ENCODE measurements around the gene C1orf94. TPM values are rescaled to one million over a fixed set of nuclear protein-coding genes. Genes with fewer than 3 reads are reported as not detected.

C1orf94 gene
- total RNA-seq, 4 donors from 2014 or later: not detected

- no peaks in the 10 kb centered on the region for H3K4me1 ChIP-seq
- no peaks in the 10 kb centered on the region for H3K36me3 ChIP-seq
- no peak for TF ChIP-seq POLR2A (IDR thresholded peaks at IDR 0.05)
- TF ChIP-seq CTCF (IDR thresholded peaks at IDR 0.05): no peak
- no peak for TF ChIP-seq EP300 (IDR thresholded peaks at IDR 0.05)
- TF ChIP-seq POLR2AphosphoS5 (IDR thresholded peaks at IDR 0.05): no peak
- H3K27me3 ChIP-seq: peaks cover 24% of the 10 kb centered on the region
- H3K27ac ChIP-seq: no peak overlapping the region
- no peak for ATAC-seq
- H3K9me3 ChIP-seq: no peaks in the 10 kb centered on the region
- 77 to 82% methylated on average over 3 to 5 of the region's 5 CpGs for WGBS, 2 donors (ENCODE audit: low coverage in 1 of 2)
- H3K4me3 ChIP-seq: no peak overlapping the region
Measured at GRCh38 chr1:34130306-34130705, 46.4 kb upstream of the C1orf94 start.

DNA sequence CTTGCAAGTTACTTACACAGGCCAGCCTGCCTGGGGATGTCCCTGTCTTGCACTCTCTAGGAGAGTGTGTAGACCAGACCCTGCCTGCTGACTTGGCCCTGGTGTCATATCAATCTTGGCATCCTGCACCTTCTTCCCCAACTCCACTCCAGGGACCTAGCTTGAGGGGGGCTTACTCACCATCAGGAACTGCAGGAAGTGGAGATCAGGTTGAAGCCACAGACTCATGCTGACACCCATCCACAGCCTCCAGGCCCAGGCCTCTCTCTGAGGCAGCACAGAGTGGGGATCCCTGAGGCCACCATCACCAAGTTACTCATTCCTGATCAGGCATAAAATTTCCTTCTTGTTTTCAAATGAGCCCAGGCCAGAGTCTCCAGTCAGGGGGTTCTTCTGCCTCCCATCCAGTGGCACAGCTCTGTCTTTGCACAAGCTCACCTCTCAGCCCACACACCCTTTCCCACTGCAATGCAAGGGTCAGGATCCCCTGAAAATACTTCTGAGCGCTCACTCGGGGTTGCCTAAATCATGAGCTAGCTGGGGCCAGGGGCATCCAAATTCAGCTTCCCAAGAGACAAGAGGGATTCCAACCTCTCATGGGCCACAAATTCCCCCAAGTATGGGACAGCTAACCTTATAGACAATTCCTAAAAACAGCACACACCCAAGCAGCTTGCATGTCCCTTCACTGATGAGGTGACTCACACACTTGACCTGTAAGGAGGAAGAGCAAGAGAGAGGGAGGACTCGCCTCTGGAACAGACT, 45.1 kb upstream of the C1orf94 start:
- H3K36me3 ChIP-seq: no peaks in the 10 kb centered on the region
- ATAC-seq: no peak
- H3K9me3 ChIP-seq: no peaks in the 10 kb centered on the region
- 76% methylated on average over 3 of the region's 3 CpGs; no CpG with 5 or more reads in 1 of the 2 donors for WGBS, 2 donors (ENCODE audit: low coverage in 1 of 2)
- H3K4me1 ChIP-seq: no peaks in the 10 kb centered on the region
- TF ChIP-seq EP300 (IDR thresholded peaks at IDR 0.05) (no peak), CTCF (IDR thresholded peaks at IDR 0.05) (no peak), POLR2AphosphoS5 (IDR thresholded peaks at IDR 0.05) (no peak), POLR2A (IDR thresholded peaks at IDR 0.05) (no peak)
- no peak overlapping the region for H3K4me3 ChIP-seq
- H3K27me3 ChIP-seq: peaks cover 15% of the 10 kb centered on the region
- no peak overlapping the region for H3K27ac ChIP-seq

- Histone ChIP-seq H3K4me3 (no peak overlapping the region), H3K9me3 (no peaks in the 10 kb centered on the region), H3K27ac (no peak overlapping the region), H3K4me1 (no peaks in the 10 kb centered on the region), H3K27me3 (peaks cover 12% of the 10 kb centered on the region), H3K36me3 (no peaks in the 10 kb centered on the region)
- 67 to 93% methylated on average over 2 to 3 of the region's 4 CpGs for WGBS, 2 donors (ENCODE audit: low coverage in 1 of 2)
- no peak for ATAC-seq
- TF ChIP-seq POLR2A (IDR thresholded peaks at IDR 0.05) (no peak), EP300 (IDR thresholded peaks at IDR 0.05) (no peak), POLR2AphosphoS5 (IDR thresholded peaks at IDR 0.05) (no peak), CTCF (IDR thresholded peaks at IDR 0.05) (no peak)
Measured at GRCh38 chr1:34132161-34132420, 44.6 kb upstream of the C1orf94 start.

DNA sequence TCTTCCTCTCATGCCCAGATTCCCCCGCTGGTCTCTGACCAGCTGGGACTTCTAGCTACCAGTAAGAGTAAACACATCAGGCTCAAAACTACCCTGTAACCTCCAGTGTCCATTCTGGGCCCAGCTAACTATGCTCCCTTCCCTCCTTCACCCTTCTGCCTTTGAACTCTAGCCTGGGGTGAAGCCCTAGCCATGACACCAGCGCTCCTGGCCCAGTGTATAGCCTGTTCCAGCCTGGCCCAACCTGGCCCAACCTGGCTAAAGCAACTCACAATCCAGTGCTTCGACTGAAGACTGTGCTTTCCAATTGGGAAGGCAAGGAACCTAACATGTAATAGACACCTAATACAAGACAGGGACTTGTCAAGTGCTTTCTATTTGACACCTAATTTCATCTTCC, 39.3 kb upstream of the C1orf94 start:
- TF ChIP-seq POLR2A (IDR thresholded peaks at IDR 0.05) (no peak), POLR2AphosphoS5 (IDR thresholded peaks at IDR 0.05) (no peak), CTCF (IDR thresholded peaks at IDR 0.05) (no peak), EP300 (IDR thresholded peaks at IDR 0.05) (no peak)
- Histone ChIP-seq H3K4me3 (no peak overlapping the region), H3K27me3 (peaks cover 6% of the 10 kb centered on the region), H3K4me1 (no peaks in the 10 kb centered on the region), H3K36me3 (no peaks in the 10 kb centered on the region), H3K27ac (no peak overlapping the region), H3K9me3 (no peaks in the 10 kb centered on the region)
- no peak for ATAC-seq
- 67 to 79% methylated on average over 1 to 3 of the region's 3 CpGs for WGBS, 2 donors (ENCODE audit: low coverage in 1 of 2)

GRCh38 chr1:34140011-34140676, 36.6 kb upstream of the C1orf94 start:
- Histone ChIP-seq H3K36me3 (no peaks in the 10 kb centered on the region), H3K4me1 (no peaks in the 10 kb centered on the region), H3K27me3 (peaks cover 17% of the 10 kb centered on the region), H3K27ac (no peak overlapping the region), H3K4me3 (no peak overlapping the region), H3K9me3 (no peaks in the 10 kb centered on the region)
- 48 to 61% methylated on average over 3 to 6 of the region's 7 CpGs for WGBS, 2 donors (ENCODE audit: low coverage in 1 of 2)
- ATAC-seq: no peak
- TF ChIP-seq EP300 (IDR thresholded peaks at IDR 0.05): no peak
- TF ChIP-seq POLR2AphosphoS5 (IDR thresholded peaks at IDR 0.05): no peak
- no peak for TF ChIP-seq POLR2A (IDR thresholded peaks at IDR 0.05)
- no peak for TF ChIP-seq CTCF (IDR thresholded peaks at IDR 0.05)
